ENCODE measurements around the gene LRP1B. TPM values are rescaled to one million over a fixed set of nuclear protein-coding genes. Genes with fewer than 3 reads are reported as not detected.

LRP1B gene
- polyA plus RNA-seq, 1 of the 3 experiments (the other 2 are of a cell fraction), result 0.28 TPM

DNA sequence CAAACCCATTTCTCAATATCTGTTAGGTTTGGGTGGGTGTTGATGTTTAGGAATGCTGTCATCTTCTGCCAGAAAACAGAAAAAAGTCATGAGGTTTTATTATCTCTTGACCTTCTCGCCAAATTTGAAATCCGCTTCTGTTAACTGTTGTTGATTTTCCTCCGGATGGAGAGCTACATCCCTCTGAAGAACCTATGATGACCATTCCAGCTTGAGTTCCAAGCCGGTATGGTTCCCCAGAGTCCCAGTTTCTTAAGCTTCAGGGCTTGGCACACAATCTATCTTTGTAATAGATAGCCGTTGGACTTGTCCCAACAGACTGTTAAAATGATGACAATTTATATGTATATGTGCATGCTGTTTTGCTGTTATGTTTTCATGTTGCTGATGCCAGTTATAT lies 1201.0 kb downstream of the LRP1B start:
- H3K4me2 ChIP-seq, result no peak overlapping the region
- H3K27ac ChIP-seq (ENCODE audit: low read depth in 2 of 2, low read length in 1 of 2), result no peak overlapping the region
- H3K4me1 ChIP-seq (ENCODE audit: control insufficient read depth in 1 of 2, insufficient read depth in 2 of 2, low read depth in 1 of 2, low read length in 1 of 2), result no peaks in the 10 kb centered on the region
- H3F3A ChIP-seq (replicated peaks; ENCODE audit: insufficient read depth), result no peaks in the 10 kb centered on the region
- no peaks in the 10 kb centered on the region for H3K27me3 ChIP-seq (ENCODE audit: insufficient read depth)
- ChIA-PET CTCF (no interaction called here), POLR2A (no interaction called here)
- no peaks in the 10 kb centered on the region for H3K9me3 ChIP-seq
- TF ChIP-seq GABPA (IDR thresholded peaks at IDR 0.05; ENCODE audit: low read depth), result no peak
- TF ChIP-seq NRF1 (IDR thresholded peaks at IDR 0.05; ENCODE audit: low read depth, low read length), result no peak
- TF ChIP-seq EP300 (IDR thresholded peaks at IDR 0.05; ENCODE audit: borderline replicate concordance in 1 of 2, low read depth in 1 of 2, low read length in 1 of 2), result no peak
- TF ChIP-seq TCF12 (IDR thresholded peaks at IDR 0.05), result no peak
- TF ChIP-seq JUND (IDR thresholded peaks at IDR 0.05), result no peak
- TF ChIP-seq FOXM1 (IDR thresholded peaks at IDR 0.05; ENCODE audit: low read depth), result no peak
- TF ChIP-seq, protein P1, sequence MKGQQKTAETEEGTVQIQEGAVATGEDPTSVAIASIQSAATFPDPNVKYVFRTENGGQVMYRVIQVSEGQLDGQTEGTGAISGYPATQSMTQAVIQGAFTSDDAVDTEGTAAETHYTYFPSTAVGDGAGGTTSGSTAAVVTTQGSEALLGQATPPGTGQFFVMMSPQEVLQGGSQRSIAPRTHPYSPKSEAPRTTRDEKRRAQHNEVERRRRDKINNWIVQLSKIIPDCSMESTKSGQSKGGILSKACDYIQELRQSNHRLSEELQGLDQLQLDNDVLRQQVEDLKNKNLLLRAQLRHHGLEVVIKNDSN (IDR thresholded peaks at IDR 0.05; ENCODE audit: borderline replicate concordance, low read depth), result no peak
- no peak for TF ChIP-seq YY1 (IDR thresholded peaks at IDR 0.05; ENCODE audit: low read depth)
- TF ChIP-seq EZH2phosphoT487 (IDR thresholded peaks at IDR 0.05; ENCODE audit: borderline replicate concordance, low read depth), result no peak
- no peak for TF ChIP-seq SIN3A (IDR thresholded peaks at IDR 0.05; ENCODE audit: borderline replicate concordance, low read depth, low read length)
- no peak for TF ChIP-seq MXI1 (IDR thresholded peaks at IDR 0.05; ENCODE audit: low read depth, low read length)
- TF ChIP-seq RCOR1 (IDR thresholded peaks at IDR 0.05; ENCODE audit: low read length), result no peak
- TF ChIP-seq, protein P2, sequence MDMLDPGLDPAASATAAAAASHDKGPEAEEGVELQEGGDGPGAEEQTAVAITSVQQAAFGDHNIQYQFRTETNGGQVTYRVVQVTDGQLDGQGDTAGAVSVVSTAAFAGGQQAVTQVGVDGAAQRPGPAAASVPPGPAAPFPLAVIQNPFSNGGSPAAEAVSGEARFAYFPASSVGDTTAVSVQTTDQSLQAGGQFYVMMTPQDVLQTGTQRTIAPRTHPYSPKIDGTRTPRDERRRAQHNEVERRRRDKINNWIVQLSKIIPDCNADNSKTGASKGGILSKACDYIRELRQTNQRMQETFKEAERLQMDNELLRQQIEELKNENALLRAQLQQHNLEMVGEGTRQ (IDR thresholded peaks at IDR 0.05; ENCODE audit: borderline replicate concordance, low read depth, low read length), result no peak
- no peak for TF ChIP-seq NFIC (IDR thresholded peaks at IDR 0.05; ENCODE audit: borderline replicate concordance)
- TF ChIP-seq POLR2AphosphoS5 (IDR thresholded peaks at IDR 0.05; ENCODE audit: low read depth, low read length), result no peak
- no peak for TF ChIP-seq CHD2 (IDR thresholded peaks at IDR 0.05; ENCODE audit: low read length, partially characterized antibody)
- no peak for TF ChIP-seq TAF1 (IDR thresholded peaks at IDR 0.05; ENCODE audit: borderline replicate concordance, low read depth, low read length)
- no peak for TF ChIP-seq TEAD4 (IDR thresholded peaks at IDR 0.05; ENCODE audit: borderline replicate concordance, insufficient read depth)
- TF ChIP-seq MEF2A (IDR thresholded peaks at IDR 0.05; ENCODE audit: borderline replicate concordance, low read depth), result no peak
- H3K36me3 ChIP-seq (replicated peaks in 1 of 2; ENCODE audit: control insufficient read depth in 1 of 2, insufficient read depth in 2 of 2, low read length in 1 of 2), result no peaks in the 10 kb centered on the region
- H2AFZ ChIP-seq (ENCODE audit: low read depth), result no peak overlapping the region
- no peak overlapping the region for H3K9ac ChIP-seq
- no peaks in the 10 kb centered on the region for H4K20me1 ChIP-seq (ENCODE audit: insufficient read depth)
- H3K9me2 ChIP-seq, result no peaks in the 10 kb centered on the region
- 71% methylated on average over 5 of the region's 5 CpGs for WGBS (ENCODE audit: low lambda C conversion rate)
- no peak for DNase-seq
- H3K79me2 ChIP-seq (ENCODE audit: insufficient read depth), result no peaks in the 10 kb centered on the region
- H3K4me3 ChIP-seq (ENCODE audit: low read depth in 2 of 2, low read length in 1 of 2), result no peak overlapping the region

DNA sequence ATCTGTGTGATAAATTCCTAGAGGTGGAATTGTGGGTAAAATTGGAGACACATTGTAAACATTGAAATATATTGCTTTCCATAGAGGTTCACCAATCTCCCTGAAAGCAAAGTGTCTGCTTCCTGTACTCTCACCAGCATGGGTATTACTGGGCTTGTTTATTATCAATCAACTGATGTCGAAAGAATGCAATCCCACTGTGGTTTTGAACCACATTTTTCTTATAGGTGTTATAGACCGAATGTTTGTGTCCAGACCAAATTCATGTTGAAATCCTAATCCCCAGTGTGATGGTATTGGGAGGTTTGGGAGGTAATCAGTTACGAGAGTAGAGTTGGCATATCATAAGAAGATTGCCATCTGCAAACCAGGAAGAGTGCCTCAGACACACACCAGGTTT lies 1212.4 kb downstream of the LRP1B start:
- Histone ChIP-seq H3K9ac (no peak overlapping the region), H3K27me3 (ENCODE audit: insufficient read depth) (no peaks in the 10 kb centered on the region), H2AFZ (ENCODE audit: low read depth) (no peak overlapping the region), H4K20me1 (ENCODE audit: insufficient read depth) (no peaks in the 10 kb centered on the region), H3K36me3 (replicated peaks in 1 of 2; ENCODE audit: control insufficient read depth in 1 of 2, insufficient read depth in 2 of 2, low read length in 1 of 2) (no peaks in the 10 kb centered on the region), H3K4me2 (no peak overlapping the region), H3K4me1 (ENCODE audit: control insufficient read depth in 1 of 2, insufficient read depth in 2 of 2, low read depth in 1 of 2, low read length in 1 of 2) (no peaks in the 10 kb centered on the region), H3K79me2 (ENCODE audit: insufficient read depth) (no peaks in the 10 kb centered on the region), H3K27ac (ENCODE audit: low read depth in 2 of 2, low read length in 1 of 2) (no peak overlapping the region), H3K9me3 (no peaks in the 10 kb centered on the region), H3K9me2 (no peaks in the 10 kb centered on the region), H3F3A (replicated peaks; ENCODE audit: insufficient read depth) (no peaks in the 10 kb centered on the region), H3K4me3 (ENCODE audit: low read depth in 2 of 2, low read length in 1 of 2) (no peak overlapping the region)
- DNase-seq, result no peak
- ChIA-PET CTCF (no interaction called here), POLR2A (no interaction called here)
- 76% methylated on average over 3 of the region's 3 CpGs for WGBS (ENCODE audit: low lambda C conversion rate)
- TF ChIP-seq JUND (IDR thresholded peaks at IDR 0.05) (no peak), YY1 (IDR thresholded peaks at IDR 0.05; ENCODE audit: low read depth) (no peak), CHD2 (IDR thresholded peaks at IDR 0.05; ENCODE audit: low read length, partially characterized antibody) (no peak), TCF12 (IDR thresholded peaks at IDR 0.05) (no peak), RAD21 (IDR thresholded peaks at IDR 0.05; ENCODE audit: low read length) (no peak), MEF2A (IDR thresholded peaks at IDR 0.05; ENCODE audit: borderline replicate concordance, low read depth) (no peak), RFX5 (IDR thresholded peaks at IDR 0.05; ENCODE audit: low read length) (no peak), RXRA (IDR thresholded peaks at IDR 0.05; ENCODE audit: borderline replicate concordance, low read depth) (no peak)
- TF ChIP-seq, protein P3, sequence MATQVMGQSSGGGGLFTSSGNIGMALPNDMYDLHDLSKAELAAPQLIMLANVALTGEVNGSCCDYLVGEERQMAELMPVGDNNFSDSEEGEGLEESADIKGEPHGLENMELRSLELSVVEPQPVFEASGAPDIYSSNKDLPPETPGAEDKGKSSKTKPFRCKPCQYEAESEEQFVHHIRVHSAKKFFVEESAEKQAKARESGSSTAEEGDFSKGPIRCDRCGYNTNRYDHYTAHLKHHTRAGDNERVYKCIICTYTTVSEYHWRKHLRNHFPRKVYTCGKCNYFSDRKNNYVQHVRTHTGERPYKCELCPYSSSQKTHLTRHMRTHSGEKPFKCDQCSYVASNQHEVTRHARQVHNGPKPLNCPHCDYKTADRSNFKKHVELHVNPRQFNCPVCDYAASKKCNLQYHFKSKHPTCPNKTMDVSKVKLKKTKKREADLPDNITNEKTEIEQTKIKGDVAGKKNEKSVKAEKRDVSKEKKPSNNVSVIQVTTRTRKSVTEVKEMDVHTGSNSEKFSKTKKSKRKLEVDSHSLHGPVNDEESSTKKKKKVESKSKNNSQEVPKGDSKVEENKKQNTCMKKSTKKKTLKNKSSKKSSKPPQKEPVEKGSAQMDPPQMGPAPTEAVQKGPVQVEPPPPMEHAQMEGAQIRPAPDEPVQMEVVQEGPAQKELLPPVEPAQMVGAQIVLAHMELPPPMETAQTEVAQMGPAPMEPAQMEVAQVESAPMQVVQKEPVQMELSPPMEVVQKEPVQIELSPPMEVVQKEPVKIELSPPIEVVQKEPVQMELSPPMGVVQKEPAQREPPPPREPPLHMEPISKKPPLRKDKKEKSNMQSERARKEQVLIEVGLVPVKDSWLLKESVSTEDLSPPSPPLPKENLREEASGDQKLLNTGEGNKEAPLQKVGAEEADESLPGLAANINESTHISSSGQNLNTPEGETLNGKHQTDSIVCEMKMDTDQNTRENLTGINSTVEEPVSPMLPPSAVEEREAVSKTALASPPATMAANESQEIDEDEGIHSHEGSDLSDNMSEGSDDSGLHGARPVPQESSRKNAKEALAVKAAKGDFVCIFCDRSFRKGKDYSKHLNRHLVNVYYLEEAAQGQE (IDR thresholded peaks at IDR 0.05; ENCODE audit: low read depth, low read length), result no peak
- TF ChIP-seq, protein P4, sequence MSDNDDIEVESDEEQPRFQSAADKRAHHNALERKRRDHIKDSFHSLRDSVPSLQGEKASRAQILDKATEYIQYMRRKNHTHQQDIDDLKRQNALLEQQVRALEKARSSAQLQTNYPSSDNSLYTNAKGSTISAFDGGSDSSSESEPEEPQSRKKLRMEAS (IDR thresholded peaks at IDR 0.05; ENCODE audit: low read depth), result no peak
- TF ChIP-seq, protein P2 (IDR thresholded peaks at IDR 0.05; ENCODE audit: borderline replicate concordance, low read depth, low read length), result no peak
